Liver (tissue), 3 donors: Measurements from ENCODE around the gene UBXN6.

Source experiments
- JUND ChIP-seq, 2 donors: IDR thresholded peaks; 2 replicates each; pipeline ENCODE4 v1.6.1; 2016; ENCODE audit warnings: antibody characterized with exemption in 2 of 2
- TF ChIP-seq, protein P1 (sequence below): fragments of 150-350 bp; IDR thresholded peaks from 2 replicates; pipeline ENCODE4 v1.5.1; 2017; ENCODE audit warnings: improper control_type of control experiment, low read depth, low read length; ENCODE audit not compliant: missing input control
- donor health status: healthy.
- donor health status: healthy.

GRCh38 chr19:4488496-4488895 lies 30.9 kb upstream of the UBXN6 start:
- TF ChIP-seq JUND (IDR thresholded peaks at IDR 0.05): no peak
- TF ChIP-seq, protein P1, sequence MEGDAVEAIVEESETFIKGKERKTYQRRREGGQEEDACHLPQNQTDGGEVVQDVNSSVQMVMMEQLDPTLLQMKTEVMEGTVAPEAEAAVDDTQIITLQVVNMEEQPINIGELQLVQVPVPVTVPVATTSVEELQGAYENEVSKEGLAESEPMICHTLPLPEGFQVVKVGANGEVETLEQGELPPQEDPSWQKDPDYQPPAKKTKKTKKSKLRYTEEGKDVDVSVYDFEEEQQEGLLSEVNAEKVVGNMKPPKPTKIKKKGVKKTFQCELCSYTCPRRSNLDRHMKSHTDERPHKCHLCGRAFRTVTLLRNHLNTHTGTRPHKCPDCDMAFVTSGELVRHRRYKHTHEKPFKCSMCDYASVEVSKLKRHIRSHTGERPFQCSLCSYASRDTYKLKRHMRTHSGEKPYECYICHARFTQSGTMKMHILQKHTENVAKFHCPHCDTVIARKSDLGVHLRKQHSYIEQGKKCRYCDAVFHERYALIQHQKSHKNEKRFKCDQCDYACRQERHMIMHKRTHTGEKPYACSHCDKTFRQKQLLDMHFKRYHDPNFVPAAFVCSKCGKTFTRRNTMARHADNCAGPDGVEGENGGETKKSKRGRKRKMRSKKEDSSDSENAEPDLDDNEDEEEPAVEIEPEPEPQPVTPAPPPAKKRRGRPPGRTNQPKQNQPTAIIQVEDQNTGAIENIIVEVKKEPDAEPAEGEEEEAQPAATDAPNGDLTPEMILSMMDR: no peak
